ENCODE data around the gene GTF2H3. TPM values are rescaled to one million over a fixed set of nuclear protein-coding genes. Genes with fewer than 3 reads are reported as not detected.
A peak's percentile ranks its signal among the peaks of the same experiment; 100 is the strongest.

Gene GTF2H3
- total RNA-seq, 8 experiments from 2014 or later: 18.8 to 56.6 (median 28.2) TPM

- ATAC-seq (replicated peaks in 6 of 8): no peak
- in situ Hi-C loops (cut with MboI; ENCODE audit: low pct_unique_long_range_greater_than_20kb in 2 of 9, low sequenced_read_pairs in 9 of 9, unreplicated experiment in 9 of 9): no loop called here
- Histone ChIP-seq H3K4me3 (no peak overlapping the region), H3K27ac (no peak overlapping the region), H3K4me1 (replicated peaks in 1 of 2) (no peaks in the 10 kb centered on the region)
- WGBS, 10 experiments: 82 to 100% (median 94%) methylated on average over 2 to 8 of the region's 8 CpGs
Measured at GRCh38 chr12:123690191-123690840, 56.7 kb downstream of the GTF2H3 start.

GRCh38 chr12:123696207-123696606, 62.6 kb downstream of the GTF2H3 start:
- in situ Hi-C loops (cut with MboI; ENCODE audit: low pct_unique_long_range_greater_than_20kb in 2 of 9, low sequenced_read_pairs in 9 of 9, unreplicated experiment in 9 of 9): no loop called here
- 77 to 100% (median 90%) methylated on average over 1 to 7 of the region's 8 CpGs for WGBS, 10 experiments

DNA sequence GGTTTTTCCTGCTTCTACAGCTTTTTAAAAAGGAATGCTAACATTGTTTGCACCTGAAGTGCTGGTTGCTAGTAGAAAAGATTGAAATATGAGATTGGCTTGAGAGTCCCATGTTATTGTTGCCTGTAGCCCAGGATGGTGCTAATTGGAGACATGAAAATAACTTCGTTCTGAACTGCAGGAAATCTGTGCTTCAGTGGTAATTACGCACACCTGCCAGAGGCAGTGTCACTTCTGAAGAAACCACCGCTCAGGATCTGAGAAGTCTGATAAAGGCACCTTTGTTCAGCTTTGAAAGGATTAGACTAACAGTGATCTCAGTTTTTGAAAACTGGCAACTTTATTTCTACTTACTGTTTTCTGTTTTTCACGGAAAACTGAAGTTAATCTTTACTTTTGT, 63.0 kb downstream of the GTF2H3 start:
- in situ Hi-C loops (cut with MboI; ENCODE audit: low pct_unique_long_range_greater_than_20kb in 2 of 9, low sequenced_read_pairs in 9 of 9, unreplicated experiment in 9 of 9): no loop called here
- no peak overlapping the region for H3K4me3 ChIP-seq
- ATAC-seq (replicated peaks in 6 of 8): peak in 1 of 8 experiments; percentile 21
- no peaks in the 10 kb centered on the region for H3K4me1 ChIP-seq (replicated peaks in 1 of 2)
- WGBS, 10 experiments: 70 to 97% (median 82%) methylated on average over 1 to 4 of the region's 4 CpGs
- no peak overlapping the region for H3K27ac ChIP-seq

More at GRCh38 chr12:123696207-123696606, 62.6 kb downstream of the GTF2H3 start:
- Histone ChIP-seq H3K27ac (no peak overlapping the region), H3K4me1 (replicated peaks in 1 of 2) (no peaks in the 10 kb centered on the region), H3K4me3 (no peak overlapping the region)
- peak in 1 of 8 experiments; percentile 83 for ATAC-seq (replicated peaks in 6 of 8)

- ATAC-seq (replicated peaks in 6 of 8): peak in 3 of 8 experiments; percentile 20 to 54 (median 32)
- 80 to 100% (median 100%) methylated on average over 1 to 2 of the region's 3 CpGs; no CpG with 5 or more reads in 4 of the 10 experiments for WGBS, 10 experiments
- no peaks in the 10 kb centered on the region for H3K4me1 ChIP-seq (replicated peaks in 1 of 2)
- H3K4me3 ChIP-seq: no peak overlapping the region
- in situ Hi-C loops (cut with MboI; ENCODE audit: low pct_unique_long_range_greater_than_20kb in 2 of 9, low sequenced_read_pairs in 9 of 9, unreplicated experiment in 9 of 9): no loop called here
- no peak overlapping the region for H3K27ac ChIP-seq
Measured at GRCh38 chr12:123705935-123706334, 72.3 kb downstream of the GTF2H3 start.

- WGBS, 10 experiments: 90 to 100% (median 94%) methylated on average over 1 to 4 of the region's 4 CpGs; no CpG with 5 or more reads in 4 of the 10 experiments
- H3K27ac ChIP-seq: no peak overlapping the region
- H3K4me3 ChIP-seq: no peak overlapping the region
- no peak for ATAC-seq (replicated peaks in 6 of 8)
- in situ Hi-C loops (cut with MboI; ENCODE audit: low pct_unique_long_range_greater_than_20kb in 2 of 9, low sequenced_read_pairs in 9 of 9, unreplicated experiment in 9 of 9): no loop called here
- peaks cover 0 to 3% of the 10 kb centered on the region in 2 donors for H3K4me1 ChIP-seq (replicated peaks in 1 of 2)
Measured at GRCh38 chr12:123707466-123707865, 73.8 kb downstream of the GTF2H3 start.

Other genes with a start within 250 kb of the GTF2H3 start
- 10 to 100 TPM; 25.2 to 64.6 (median 39.2) TPM for gene KMT5A, start 249.7 kb upstream of the GTF2H3 start, total RNA-seq
- gene RILPL2, start 197.1 kb upstream of the GTF2H3 start, total RNA-seq: 1 to 10 TPM in 4 of 8 experiments, under 1 TPM in 4; 0.37 to 5.9 (median 1.9) TPM
- 10 to 100 TPM; 15.7 to 38.5 (median 23.7) TPM for gene SNRNP35, start 175.7 kb upstream of the GTF2H3 start, total RNA-seq
- 10 to 100 TPM in 7 of 8 experiments, 1 to 10 TPM in 1; 7.4 to 23.2 (median 13.0) TPM for gene RILPL1, start 100.1 kb upstream of the GTF2H3 start, total RNA-seq
- gene TMED2, start 49.3 kb upstream of the GTF2H3 start, total RNA-seq: 100 to 1,000 TPM in 7 of 8 experiments, 10 to 100 TPM in 1; 85.4 to 168 (median 129) TPM
- gene DDX55, start 31.7 kb upstream of the GTF2H3 start, total RNA-seq: 10 to 100 TPM; 16.1 to 41.4 (median 24.0) TPM
- gene EIF2B1, start 143 bp upstream of the GTF2H3 start, total RNA-seq: 10 to 100 TPM; 27.9 to 52.2 (median 40.9) TPM
- gene TCTN2, start 37.3 kb downstream of the GTF2H3 start, total RNA-seq: 10 to 100 TPM in 3 of 8 experiments, 1 to 10 TPM in 5; 2.4 to 33.3 (median 9.6) TPM
- gene ATP6V0A2, start 78.5 kb downstream of the GTF2H3 start, total RNA-seq: 10 to 100 TPM; 11.3 to 34.5 (median 19.3) TPM
- 100 to 1,000 TPM in 1 of 8 experiments, 10 to 100 TPM in 2, 1 to 10 TPM in 4, under 1 TPM in 1; 0.67 to 153 (median 2.2) TPM for gene DNAH10, start 128.5 kb downstream of the GTF2H3 start, total RNA-seq